NB4 (cell line): ENCODE data around the gene ZNF275.

Experiments used
- CTCF ChIP-seq: IDR thresholded peaks from one replicate; pipeline ENCODE4 v1.5.1; 2012; ENCODE audit warnings: low read depth, low read length
- MAX ChIP-seq: IDR thresholded peaks from 2 replicates; pipeline ENCODE4 v1.6.1; 2011; ENCODE audit warnings: low read depth, low read length
- MYC ChIP-seq: IDR thresholded peaks from 2 replicates; pipeline ENCODE4 v1.6.1; 2011; ENCODE audit warnings: low read depth, low read length
- POLR2A ChIP-seq: IDR thresholded peaks from 2 replicates; pipeline ENCODE4 v1.6.1; 2011; ENCODE audit warnings: mild to moderate bottlenecking; ENCODE audit not compliant: insufficient read length; ENCODE audit errors: extremely low read depth

GRCh38 chrX:153318811-153319210 is 15.1 kb upstream of the ZNF275 start:
- TF ChIP-seq CTCF (no peak), POLR2A (no peak), MAX (no peak), MYC (no peak)
